ENCODE measurements around the gene SOCS1. TPM values are rescaled to one million over a fixed set of nuclear protein-coding genes. Genes with fewer than 3 reads are reported as not detected.

The SOCS1 gene
- total and polyA plus RNA-seq, 2 of the 4 experiments (the other 2 are of a cell fraction) = 2.0 to 22.0 TPM

- Histone ChIP-seq H3K9me1 (ENCODE audit: insufficient read depth, low read length) (no peaks in the 10 kb centered on the region), H2AFZ (replicated peaks; ENCODE audit: low read length, poor library complexity) (no peak overlapping the region), H2AK5ac (ENCODE audit: low read depth, low read length) (no peak overlapping the region), H3K79me1 (ENCODE audit: low read depth in 1 of 2, low read length in 2 of 2) (no peaks in the 10 kb centered on the region), H3K9ac (ENCODE audit: low read depth, low read length) (no peak overlapping the region), H4K8ac (ENCODE audit: low read depth in 2 of 2, low read length in 2 of 2) (no peak overlapping the region), H3K23ac (ENCODE audit: low read depth, low read length) (no peak overlapping the region), H3K27me3 (ENCODE audit: control insufficient read depth, insufficient read depth, low read length) (no peaks in the 10 kb centered on the region; the same call in 1 of the 2 replicates), H3K4me2 (ENCODE audit: low read depth, low read length) (no peak overlapping the region), H3K4me3 (ENCODE audit: insufficient read depth, low read depth, low read length) (no peak overlapping the region), H3K9me3 (ENCODE audit: control insufficient read depth, insufficient read depth, low read length) (no peaks in the 10 kb centered on the region), H3K4ac (ENCODE audit: low read depth, low read length) (no peak overlapping the region), H2BK15ac (ENCODE audit: low read depth, low read length) (no peak overlapping the region), H4K5ac (ENCODE audit: low read depth, low read length) (no peak overlapping the region), H2AK9ac (replicated peaks; ENCODE audit: low read depth, low read length, poor library complexity) (no peak overlapping the region), H2BK5ac (ENCODE audit: low read depth, low read length, poor library complexity, severe bottlenecking) (no peak overlapping the region), H3K27ac (ENCODE audit: insufficient read depth, low read length) (no peak overlapping the region), H3K14ac (replicated peaks; ENCODE audit: low read depth, low read length) (no peak overlapping the region), H3K56ac (ENCODE audit: extremely low read depth, insufficient read depth, low read length) (no peak overlapping the region), H3K18ac (ENCODE audit: low read depth, low read length) (no peak overlapping the region), H2BK20ac (ENCODE audit: low read depth, low read length) (no peak overlapping the region), H3K4me1 (ENCODE audit: control insufficient read depth, insufficient read depth, low read length) (peaks cover 4% of the 10 kb centered on the region; the same call in 1 of the 2 replicates), H2BK120ac (ENCODE audit: low read depth, low read length) (no peak overlapping the region), H3K36me3 (ENCODE audit: control insufficient read depth, insufficient read depth, low read length) (no peaks in the 10 kb centered on the region), H4K20me1 (ENCODE audit: insufficient read depth, low read length) (no peaks in the 10 kb centered on the region), H4K91ac (ENCODE audit: insufficient read depth, low read depth, low read length) (no peak overlapping the region)
- no TSS peak for BruUV-seq (replicated peaks)
- dilution Hi-C loops (cut with HindIII; ENCODE audit: low sequenced_read_pairs, unreplicated experiment) (no loop called here), intact Hi-C loops (cut with micrococcal nuclease) (no loop called here), in situ Hi-C loops (cut with MboI; ENCODE audit: low sequenced_read_pairs) (no loop called here)
- 80% methylated on average over 4 of the region's 4 CpGs; no CpG with 5 or more reads in 1 of the 2 experiments for WGBS, 2 experiments (ENCODE audit: extremely low coverage in 2 of 2, insufficient read length in 1 of 2)
- ChIA-PET POLR2A (ENCODE audit: unreplicated experiment) (no interaction called here), CTCF (no interaction called here)
- TF ChIP-seq MXI1 (IDR thresholded peaks at IDR 0.05; ENCODE audit: borderline replicate concordance, low read depth, low read length) (no peak), FOS (IDR thresholded peaks at IDR 0.05; ENCODE audit: low read depth, low read length) (no peak), CTCF (conservative IDR thresholded peaks at IDR 0.05; ENCODE audit: low read depth, low read length) (no peak), CHD1 (IDR thresholded peaks at IDR 0.05; ENCODE audit: low read depth, low read length) (no peak), MAFK (IDR thresholded peaks at IDR 0.05; ENCODE audit: low read depth, low read length) (no peak), SMC3 (IDR thresholded peaks at IDR 0.05; ENCODE audit: low read depth, low read length) (no peak), RFX5 (IDR thresholded peaks at IDR 0.05; ENCODE audit: low read depth, low read length) (no peak), BHLHE40 (IDR thresholded peaks at IDR 0.05; ENCODE audit: low read depth, low read length) (no peak), NFE2L2 (IDR thresholded peaks at IDR 0.05; ENCODE audit: low read depth, low read length) (no peak), RCOR1 (IDR thresholded peaks at IDR 0.05; ENCODE audit: insufficient replicate concordance, low read length) (no peak), USF2 (IDR thresholded peaks at IDR 0.05; ENCODE audit: low read depth, low read length) (no peak), MAZ (IDR thresholded peaks at IDR 0.05; ENCODE audit: borderline replicate concordance, low read depth, low read length) (no peak), CEBPB (IDR thresholded peaks at IDR 0.05; ENCODE audit: low read depth, low read length) (no peak), RAD21 (IDR thresholded peaks at IDR 0.05; ENCODE audit: low read length) (no peak), POLR2A (IDR thresholded peaks at IDR 0.05; ENCODE audit: low read depth, low read length) (no peak)
- TF ChIP-seq, protein P1, sequence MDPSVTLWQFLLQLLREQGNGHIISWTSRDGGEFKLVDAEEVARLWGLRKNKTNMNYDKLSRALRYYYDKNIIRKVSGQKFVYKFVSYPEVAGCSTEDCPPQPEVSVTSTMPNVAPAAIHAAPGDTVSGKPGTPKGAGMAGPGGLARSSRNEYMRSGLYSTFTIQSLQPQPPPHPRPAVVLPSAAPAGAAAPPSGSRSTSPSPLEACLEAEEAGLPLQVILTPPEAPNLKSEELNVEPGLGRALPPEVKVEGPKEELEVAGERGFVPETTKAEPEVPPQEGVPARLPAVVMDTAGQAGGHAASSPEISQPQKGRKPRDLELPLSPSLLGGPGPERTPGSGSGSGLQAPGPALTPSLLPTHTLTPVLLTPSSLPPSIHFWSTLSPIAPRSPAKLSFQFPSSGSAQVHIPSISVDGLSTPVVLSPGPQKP (IDR thresholded peaks at IDR 0.05; ENCODE audit: borderline replicate concordance, low read depth, low read length) = no peak
- ATAC-seq (ENCODE audit: low read depth) (no peak), DNase-seq (no peak)
Observed at GRCh38 chr16:11229906-11230305, 26.1 kb downstream of the SOCS1 start.

Measured in IMR-90 (cell line).